Measurements from ENCODE around the gene CTU1. TPM values are rescaled to one million over a fixed set of nuclear protein-coding genes. Genes with fewer than 3 reads are reported as not detected.

CTU1 gene
- total and polyA plus RNA-seq, 10 of the 15 experiments (the other 5 are each of a cell fraction or from before 2014, with no cell fraction given): 0.02 to 10.5 (median 3.0) TPM; not detected in 1

DNA sequence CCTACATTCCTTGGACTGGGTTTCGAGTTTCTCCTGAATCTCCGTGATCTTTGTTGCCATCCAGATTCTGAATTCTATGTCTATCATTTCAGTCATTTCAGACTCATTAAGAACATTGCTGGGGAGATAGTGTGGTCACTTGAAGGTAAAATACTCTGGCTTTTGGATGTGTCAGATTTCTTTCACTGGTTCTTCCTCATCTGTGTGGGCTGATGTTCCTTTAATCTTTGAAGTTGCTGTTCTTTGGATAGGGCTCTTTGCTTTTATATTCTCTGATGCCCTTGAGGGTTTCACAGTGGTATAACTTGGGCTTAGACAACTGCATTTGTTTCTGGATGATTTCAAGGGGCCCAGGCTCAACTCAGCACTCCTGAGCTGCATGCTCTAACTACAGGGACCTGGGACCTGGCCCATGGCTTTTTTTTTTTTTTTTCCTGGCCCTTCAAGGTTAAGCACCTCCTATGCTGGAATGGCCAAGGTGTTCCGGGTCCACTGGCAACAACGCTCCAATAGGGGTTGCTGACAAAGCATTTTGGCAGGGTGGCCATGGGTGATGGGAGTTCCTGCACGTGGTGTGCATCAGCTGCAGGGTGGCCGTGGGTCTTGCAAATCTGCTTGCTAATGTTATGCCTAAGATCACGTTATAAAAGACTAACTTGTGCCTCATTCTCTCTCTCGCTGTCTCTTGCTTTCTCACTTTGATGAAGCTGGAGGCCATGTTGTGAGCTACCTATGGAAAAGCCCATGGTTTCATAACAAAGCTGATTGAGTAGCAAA is 28.0 kb upstream of the CTU1 start:
- TF ChIP-seq ZBTB33 (IDR thresholded peaks at IDR 0.05) (no peak), MEF2B (IDR thresholded peaks at IDR 0.05; ENCODE audit: partially characterized antibody, poor library complexity, severe bottlenecking) (no peak), IKZF1 (conservative IDR thresholded peaks at IDR 0.05) (no peak), TCF12 (IDR thresholded peaks at IDR 0.05; ENCODE audit: low read depth, low read length) (no peak), ATF2 (IDR thresholded peaks at IDR 0.05; ENCODE audit: low read length) (no peak), HDAC6 (IDR thresholded peaks at IDR 0.05; ENCODE audit: unreplicated experiment) (no peak), CREM (IDR thresholded peaks at IDR 0.05; ENCODE audit: low read depth) (no peak), HCFC1 (IDR thresholded peaks at IDR 0.05; ENCODE audit: low read length) (no peak), YY1 (IDR thresholded peaks at IDR 0.05; ENCODE audit: low read depth, low read length) (no peak), RELA (IDR thresholded peaks at IDR 0.05; ENCODE audit: borderline replicate concordance, partially characterized antibody) (no peak), NFYB (IDR thresholded peaks at IDR 0.05; ENCODE audit: insufficient read depth, low read depth, low read length) (no peak), NKRF (conservative IDR thresholded peaks at IDR 0.05) (no peak), STAT3 (IDR thresholded peaks at IDR 0.05; ENCODE audit: low read depth, low read length) (no peak), RB1 (IDR thresholded peaks at IDR 0.05; ENCODE audit: borderline replicate concordance) (no peak), CHD4 (IDR thresholded peaks at IDR 0.05) (no peak)
- TF ChIP-seq, protein P1, sequence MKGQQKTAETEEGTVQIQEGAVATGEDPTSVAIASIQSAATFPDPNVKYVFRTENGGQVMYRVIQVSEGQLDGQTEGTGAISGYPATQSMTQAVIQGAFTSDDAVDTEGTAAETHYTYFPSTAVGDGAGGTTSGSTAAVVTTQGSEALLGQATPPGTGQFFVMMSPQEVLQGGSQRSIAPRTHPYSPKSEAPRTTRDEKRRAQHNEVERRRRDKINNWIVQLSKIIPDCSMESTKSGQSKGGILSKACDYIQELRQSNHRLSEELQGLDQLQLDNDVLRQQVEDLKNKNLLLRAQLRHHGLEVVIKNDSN (IDR thresholded peaks at IDR 0.05; ENCODE audit: borderline replicate concordance, extremely low read length, insufficient read depth, low read depth, low read length): no peak
- Histone ChIP-seq H3K4me1 (ENCODE audit: control insufficient read depth, insufficient read depth, low read length) (no peaks in the 10 kb centered on the region), H3K36me3 (ENCODE audit: control insufficient read depth in 2 of 2, insufficient read depth in 2 of 2, low read length in 1 of 2) (no peaks in the 10 kb centered on the region), H4K20me1 (ENCODE audit: control insufficient read depth, insufficient read depth) (no peaks in the 10 kb centered on the region), H3K4me2 (ENCODE audit: control insufficient read depth, insufficient read depth) (no peak overlapping the region), H3K79me2 (ENCODE audit: control insufficient read depth, insufficient read depth, low read length) (no peaks in the 10 kb centered on the region), H3K9me3 (replicated peaks; ENCODE audit: control insufficient read depth, insufficient read depth, low read length) (no peaks in the 10 kb centered on the region; the same call in 2 of the 3 replicates), H3K27ac (ENCODE audit: control insufficient read depth, insufficient read depth) (no peak overlapping the region), H3K4me3 (no peak overlapping the region), H3K27me3 (replicated peaks in 1 of 2; ENCODE audit: control insufficient read depth in 2 of 2, insufficient read depth in 2 of 2, low read length in 1 of 2) (no peaks in the 10 kb centered on the region; a peak in 1 of 4 replicates), H2AFZ (ENCODE audit: control insufficient read depth, low read depth, low read length) (no peak overlapping the region), H3K9ac (ENCODE audit: control insufficient read depth, insufficient read depth, low read length) (no peak overlapping the region)
- ChIA-PET CTCF (interaction anchor here (0.8 to 1.9 kb wide), 2 partner anchors 22 to 123 kb away, joined by 3 to 6 read pairs; no protein-coding TSS in a partner anchor), POLR2A (no interaction called here), RAD21 (ENCODE audit: unreplicated experiment) (no interaction called here), SMC1A (ENCODE audit: uncharacterized antibody, unreplicated experiment) (no interaction called here)
- ATAC-seq (no peak), DNase-seq (ENCODE audit: low read depth, low spot score) (no peak), FAIRE-seq (no peak)
- no TSS peak for BruUV-seq (replicated peaks)
- 24% methylated on average over 8 of the region's 8 CpGs for WGBS (ENCODE audit: insufficient coverage, insufficient replicate concordance, low lambda C conversion rate, missing lambda C conversion rate)
- in situ Hi-C loops (cut with MboI): no loop called here
- intact Hi-C loops (cut with micrococcal nuclease; ENCODE audit: unreplicated experiment): no loop called here

Data from GM12878 (cell line).